Esophagus muscularis mucosa (tissue), 4 donors: ENCODE measurements around the gene ADGRB3. TPM values are rescaled to one million over a fixed set of nuclear protein-coding genes. Genes with fewer than 3 reads are reported as not detected.

Experiments
- DNase-seq: peaks from one replicate; pipeline ENCODE4 v3.0.0-alpha.2; 2017; ENCODE audit errors: extremely low spot score
- H3K27ac ChIP-seq, 4 donors: fragments of 200-600 bp; sonication (generic); replicated peaks in 1 of 4; 1 replicate in 3 of 4; 2 replicates in 1 of 4; pipeline ENCODE4 v1.5.1; 2016 to 2019; ENCODE audit warnings: mild to moderate bottlenecking in 1 of 4
- H3K27me3 ChIP-seq, 4 donors: fragments of 200-600 bp; sonication (generic); one replicate each; pipeline versions ENCODE4 v1.5.1 to v1.6.0; 2016 to 2019
- H3K36me3 ChIP-seq, 4 donors: fragments of 200-600 bp; sonication (generic); one replicate each; pipeline ENCODE4 v1.5.1; 2016 to 2019
- H3K4me1 ChIP-seq, 4 donors: fragments of 200-600 bp; sonication (generic); one replicate each; pipeline ENCODE4 v1.5.1; 2016 to 2019
- H3K4me3 ChIP-seq, 4 donors: fragments of 200-600 bp; sonication (generic); 1 replicate in 2 of 4; 2 replicates in 2 of 4; pipeline ENCODE4 v1.5.1; 2016 to 2019; ENCODE audit warnings: mild to moderate bottlenecking in 4 of 4, moderate library complexity in 1 of 4
- H3K9me3 ChIP-seq, 4 donors: fragments of 200-600 bp; sonication (generic); 1 replicate in 3 of 4; 2 replicates in 1 of 4; pipeline ENCODE4 v1.5.1; 2016 to 2019
- EP300 ChIP-seq: sonication (generic); formaldehyde crosslinking; IDR thresholded peaks from one replicate; pipeline ENCODE4 v1.6.1; 2017; ENCODE audit warnings: antibody characterized with exemption
- POLR2A ChIP-seq: fragments of 450-650 bp; IDR thresholded peaks from one replicate; pipeline ENCODE4 v1.6.1; 2017; ENCODE audit warnings: antibody characterized with exemption, moderate library complexity, mild to moderate bottlenecking, low read depth
- POLR2AphosphoS5 ChIP-seq, 2 donors: sonication (generic); formaldehyde crosslinking; IDR thresholded peaks; one replicate each; pipeline ENCODE4 v1.6.1; 2017; ENCODE audit warnings: antibody characterized with exemption in 2 of 2
- WGBS: methylation state at CpG from one replicate; pipeline ENCODE4 v1.1.5; 2018; 5-methylcytosine and 5-hydroxymethylcytosine counted together
- intact Hi-C: fragments of 100-400 bp; cut with DNase I; formaldehyde crosslinking; loops from one replicate; pipeline ENCODE4 v1.15.1; 2023
- total RNA-seq, 4 donors: library from RNA; depleted of rRNA; stranded (reverse); fragments of >200 nt; gene quantifications; one replicate each; pipeline versions ENCODE4 v1.1.0 to v1.2.1, GENCODE V29; 2016
- TF ChIP-seq, protein P1 (sequence below), 3 experiments: fragments of 200-600 bp in 2 of 3; fragments of 450-650 bp in 1 of 3; sonication (generic) in 2 of 3; IDR thresholded peaks; one replicate each; pipeline ENCODE4 v1.5.1; 2017 to 2019; ENCODE audit warnings: antibody characterized with exemption in 3 of 3, mild to moderate bottlenecking in 2 of 3, moderate library complexity in 1 of 3

Gene ADGRB3
- total RNA-seq, 4 donors from 2014 or later: 4.9 to 6.3 (median 5.8) TPM

DNA sequence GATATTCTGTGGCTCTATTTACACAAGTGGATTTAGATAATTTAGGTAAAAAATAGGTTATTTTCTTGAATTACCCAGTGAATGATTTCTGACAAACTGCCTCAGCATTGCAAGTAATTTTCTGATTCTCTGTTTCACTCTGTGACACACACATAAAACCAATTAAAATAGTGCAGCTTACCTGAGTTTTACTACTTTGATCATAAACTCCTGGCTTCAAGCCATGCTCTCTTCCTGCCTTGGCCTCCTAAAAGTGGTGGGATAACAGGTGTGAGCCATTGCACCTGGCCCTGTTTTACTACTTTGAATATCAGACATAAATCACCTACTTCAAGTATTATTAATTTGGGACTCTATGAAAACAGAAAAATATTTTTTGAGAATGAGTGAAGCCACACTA, 462.9 kb downstream of the ADGRB3 start:
- TF ChIP-seq, protein P1, sequence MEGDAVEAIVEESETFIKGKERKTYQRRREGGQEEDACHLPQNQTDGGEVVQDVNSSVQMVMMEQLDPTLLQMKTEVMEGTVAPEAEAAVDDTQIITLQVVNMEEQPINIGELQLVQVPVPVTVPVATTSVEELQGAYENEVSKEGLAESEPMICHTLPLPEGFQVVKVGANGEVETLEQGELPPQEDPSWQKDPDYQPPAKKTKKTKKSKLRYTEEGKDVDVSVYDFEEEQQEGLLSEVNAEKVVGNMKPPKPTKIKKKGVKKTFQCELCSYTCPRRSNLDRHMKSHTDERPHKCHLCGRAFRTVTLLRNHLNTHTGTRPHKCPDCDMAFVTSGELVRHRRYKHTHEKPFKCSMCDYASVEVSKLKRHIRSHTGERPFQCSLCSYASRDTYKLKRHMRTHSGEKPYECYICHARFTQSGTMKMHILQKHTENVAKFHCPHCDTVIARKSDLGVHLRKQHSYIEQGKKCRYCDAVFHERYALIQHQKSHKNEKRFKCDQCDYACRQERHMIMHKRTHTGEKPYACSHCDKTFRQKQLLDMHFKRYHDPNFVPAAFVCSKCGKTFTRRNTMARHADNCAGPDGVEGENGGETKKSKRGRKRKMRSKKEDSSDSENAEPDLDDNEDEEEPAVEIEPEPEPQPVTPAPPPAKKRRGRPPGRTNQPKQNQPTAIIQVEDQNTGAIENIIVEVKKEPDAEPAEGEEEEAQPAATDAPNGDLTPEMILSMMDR (IDR thresholded peaks at IDR 0.05): no peak
- TF ChIP-seq EP300: no peak
- TF ChIP-seq POLR2A: no peak
- TF ChIP-seq POLR2AphosphoS5 (IDR thresholded peaks at IDR 0.05): no peak
- intact Hi-C loops: no loop called here
- no peak overlapping the region for H3K27ac ChIP-seq

DNA sequence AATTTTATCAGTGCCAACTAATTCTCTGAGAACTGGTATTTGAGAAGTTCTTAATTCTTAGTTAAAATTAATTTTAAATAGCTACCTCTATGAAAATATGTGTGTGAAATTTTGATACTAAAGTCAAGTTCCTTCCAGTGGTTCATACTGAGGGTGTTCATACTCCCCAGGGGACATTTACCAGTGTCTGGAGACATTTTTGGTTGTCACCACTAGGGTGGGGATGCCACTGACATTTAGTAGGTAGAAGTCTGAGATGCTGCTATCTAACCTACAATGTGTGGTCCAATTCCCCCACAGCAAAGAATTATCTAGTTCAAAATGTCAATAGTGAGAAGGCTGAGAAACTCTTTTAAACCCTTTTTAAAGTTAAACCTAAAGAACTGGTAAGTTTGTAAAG, 463.8 kb downstream of the ADGRB3 start:
- H3K27me3 ChIP-seq: no peaks in the 10 kb centered on the region
- no peaks in the 10 kb centered on the region for H3K9me3 ChIP-seq
- no peaks in the 10 kb centered on the region for H3K36me3 ChIP-seq
- no peak overlapping the region for H3K4me3 ChIP-seq
- no peaks in the 10 kb centered on the region for H3K4me1 ChIP-seq
- H3K27ac ChIP-seq: no peak overlapping the region
- DNase-seq: no peak
- TF ChIP-seq POLR2AphosphoS5 (IDR thresholded peaks at IDR 0.05) (no peak), POLR2A (no peak), EP300 (no peak)
- TF ChIP-seq, protein P1 (IDR thresholded peaks at IDR 0.05): no peak
- intact Hi-C loops: no loop called here

More for the DNA sequence above, 462.9 kb downstream of the ADGRB3 start:
- Histone ChIP-seq H3K36me3 (no peaks in the 10 kb centered on the region), H3K9me3 (no peaks in the 10 kb centered on the region), H3K27me3 (no peaks in the 10 kb centered on the region), H3K4me3 (no peak overlapping the region), H3K4me1 (no peaks in the 10 kb centered on the region)
- DNase-seq: no peak

DNA sequence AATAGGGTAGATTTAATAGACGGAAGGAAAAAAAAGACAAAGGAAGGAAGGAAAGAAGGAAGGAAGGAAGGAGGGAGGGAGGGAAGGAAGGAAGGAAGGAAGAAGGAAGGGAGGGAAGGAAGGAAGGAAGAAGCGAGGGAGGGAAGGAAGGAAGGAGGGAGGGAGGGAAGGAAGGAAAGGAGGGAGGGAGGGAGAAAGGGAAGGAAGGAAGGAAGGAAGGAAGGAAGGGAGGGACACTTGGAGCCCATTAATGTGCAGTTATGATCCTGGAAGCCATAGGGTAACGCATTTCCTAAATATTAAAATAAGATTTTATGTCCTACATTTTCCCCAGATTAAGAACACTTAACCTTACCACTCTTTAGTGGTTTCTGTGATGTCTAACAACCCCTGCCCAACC, 465.7 kb downstream of the ADGRB3 start:
- no peak overlapping the region for H3K27ac ChIP-seq
- intact Hi-C loops: no loop called here
- H3K36me3 ChIP-seq: no peaks in the 10 kb centered on the region
- DNase-seq: no peak
- 90% methylated on average over 2 of the region's 3 CpGs for WGBS
- no peaks in the 10 kb centered on the region for H3K4me1 ChIP-seq
- H3K27me3 ChIP-seq: no peaks in the 10 kb centered on the region
- H3K9me3 ChIP-seq: no peaks in the 10 kb centered on the region
- TF ChIP-seq, protein P1 (IDR thresholded peaks at IDR 0.05): no peak
- no peak for TF ChIP-seq POLR2AphosphoS5 (IDR thresholded peaks at IDR 0.05)
- no peak for TF ChIP-seq EP300
- TF ChIP-seq POLR2A: no peak
- H3K4me3 ChIP-seq: no peak overlapping the region

DNA sequence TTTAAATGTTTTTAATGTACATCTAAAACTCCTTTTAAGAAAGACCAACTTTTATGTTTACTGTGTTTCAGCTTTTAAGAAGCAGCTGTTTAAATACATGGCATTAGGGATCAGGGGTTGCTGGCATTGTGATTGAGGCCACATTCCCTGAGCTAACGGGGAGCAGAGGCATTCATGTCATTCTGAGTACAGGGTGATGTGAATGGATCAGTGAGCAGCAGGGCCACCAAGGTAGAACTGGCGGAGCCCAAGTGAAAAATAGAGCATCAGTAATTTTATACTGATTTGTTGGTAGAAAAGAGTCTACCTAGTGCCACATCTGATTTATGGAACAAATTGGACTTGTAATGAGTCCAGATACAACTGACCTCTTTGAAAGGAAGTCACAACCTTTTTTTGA, 467.3 kb downstream of the ADGRB3 start:
- no peak overlapping the region for H3K27ac ChIP-seq
- no peaks in the 10 kb centered on the region for H3K4me1 ChIP-seq
- no peaks in the 10 kb centered on the region for H3K27me3 ChIP-seq
- no peaks in the 10 kb centered on the region for H3K9me3 ChIP-seq
- intact Hi-C loops: no loop called here
- no peak overlapping the region for H3K4me3 ChIP-seq
- no peak for TF ChIP-seq POLR2A
- no peaks in the 10 kb centered on the region for H3K36me3 ChIP-seq
- DNase-seq: no peak
- WGBS: 85% methylated on average over 2 of the region's 2 CpGs

DNA sequence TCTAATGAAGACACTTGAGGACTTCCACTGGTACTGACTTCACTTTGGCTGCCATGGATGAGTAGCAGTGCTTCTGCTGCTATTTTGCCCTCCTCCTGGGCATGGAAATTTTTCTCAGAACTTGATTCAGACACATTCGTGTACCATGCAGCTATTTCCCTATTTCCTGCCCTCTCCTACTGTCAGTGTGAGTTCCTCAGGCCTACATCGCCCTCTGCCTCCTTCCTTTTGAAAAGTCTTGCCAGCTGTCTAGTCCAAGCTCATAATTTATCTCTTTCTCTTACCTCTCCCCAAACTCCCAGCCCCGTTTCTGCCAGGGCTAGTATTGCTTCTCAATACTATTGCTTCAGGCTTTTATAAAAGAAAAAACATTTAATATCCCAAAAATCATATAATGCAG, 470.2 kb downstream of the ADGRB3 start:
- Histone ChIP-seq H3K4me3 (no peak overlapping the region), H3K27ac (no peak overlapping the region), H3K9me3 (no peaks in the 10 kb centered on the region), H3K27me3 (no peaks in the 10 kb centered on the region), H3K4me1 (no peaks in the 10 kb centered on the region), H3K36me3 (no peaks in the 10 kb centered on the region)
- WGBS: 79% methylated on average over 3 of the region's 3 CpGs
- intact Hi-C loops: no loop called here
- no peak for TF ChIP-seq POLR2A
- no peak for TF ChIP-seq POLR2AphosphoS5 (IDR thresholded peaks at IDR 0.05)
- TF ChIP-seq EP300: no peak
- TF ChIP-seq, protein P1 (IDR thresholded peaks at IDR 0.05): no peak
- DNase-seq: no peak
